NCI-H1694 (cell line): ENCODE measurements around the gene CHI3L1.

ENCODE experiments used
- DNase-seq: peaks from one replicate; lab custom pipeline; 2025; lab: John Stamatoyannopoulos, UW

The CHI3L1 gene

DNA sequence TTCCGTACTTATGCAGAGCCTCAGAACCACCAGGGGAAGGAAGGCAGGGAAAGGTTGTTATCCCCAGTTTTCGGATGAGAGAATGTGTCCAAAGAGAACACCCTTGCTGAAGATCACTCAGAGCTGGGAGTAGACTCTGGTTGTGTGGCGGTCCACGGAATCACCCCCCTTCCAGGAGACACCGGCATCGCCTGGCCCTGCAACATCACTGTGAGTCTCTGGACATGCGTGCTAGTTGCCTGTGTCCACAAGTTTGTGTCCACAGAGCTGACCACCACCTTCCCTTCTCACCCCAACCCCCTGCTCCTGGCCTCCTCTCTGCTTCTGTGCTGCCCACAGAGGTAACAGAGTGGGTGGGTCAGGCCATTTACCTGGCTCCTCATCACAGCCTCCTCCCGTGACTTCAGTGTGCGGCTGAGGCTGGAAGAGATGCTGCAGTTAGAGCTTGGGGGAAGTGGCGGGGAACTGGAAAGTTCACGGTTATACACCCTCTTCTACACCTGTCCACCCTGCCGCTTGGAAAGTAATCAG, 18.2 kb downstream of the CHI3L1 start:
- no peak for DNase-seq

DNA sequence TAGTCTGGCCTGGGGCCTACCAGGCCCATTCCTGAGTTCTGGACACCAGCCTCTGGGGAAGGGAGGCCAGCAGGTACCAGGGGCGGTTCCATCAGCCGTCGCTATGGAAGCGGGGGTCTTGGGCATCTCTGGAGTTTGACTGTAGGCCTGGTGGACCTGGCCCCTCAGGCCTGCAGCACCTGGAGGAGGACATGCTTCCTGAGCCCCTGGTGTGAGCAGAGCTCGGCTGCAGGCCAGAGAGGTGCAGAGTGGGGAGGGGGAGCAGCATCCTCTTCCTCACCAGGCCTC, 18.6 kb downstream of the CHI3L1 start:
- DNase-seq: no peak

DNA sequence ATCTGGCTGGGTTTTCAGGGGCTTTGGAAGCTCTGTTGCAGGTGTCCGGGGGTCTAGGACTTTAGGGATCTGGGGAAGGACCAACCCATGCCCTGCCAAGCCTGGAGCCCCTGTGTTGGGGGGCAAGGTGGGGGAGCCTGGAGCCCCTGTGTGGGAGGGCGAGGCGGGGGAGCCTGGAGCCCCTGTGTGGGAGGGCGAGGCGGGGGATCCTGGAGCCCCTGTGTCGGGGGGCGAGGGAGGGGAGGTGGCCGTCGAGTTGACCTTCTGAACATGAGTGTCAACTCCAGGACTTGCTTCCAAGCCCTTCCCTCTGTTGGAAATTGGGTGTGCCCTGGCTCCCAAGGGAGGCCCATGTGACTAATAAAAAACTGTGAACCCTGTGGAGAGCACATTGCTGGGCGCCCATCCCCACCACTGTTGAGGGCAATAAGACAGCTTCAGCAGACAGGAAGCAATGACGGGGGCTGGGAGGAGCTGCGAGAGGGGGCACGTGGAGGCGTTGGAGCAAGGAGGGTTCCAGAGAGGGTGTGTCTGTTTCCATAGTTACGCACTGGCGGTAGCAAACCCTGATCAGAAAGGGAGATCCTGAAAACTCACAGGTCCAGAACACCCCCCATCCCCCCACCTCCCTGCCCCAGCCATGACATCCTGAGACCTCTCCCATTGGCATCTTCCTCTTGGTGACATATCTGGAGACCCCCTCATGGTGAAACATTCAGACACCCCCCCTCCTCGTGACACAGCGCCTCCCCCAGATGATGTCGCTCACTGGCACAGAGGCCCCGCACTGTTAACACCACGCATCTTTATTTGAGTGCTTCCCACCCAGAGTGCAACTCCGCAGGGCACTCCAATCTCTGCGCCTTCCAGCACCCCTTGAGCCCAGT, 19.2 kb downstream of the CHI3L1 start:
- DNase-seq: no peak

DNA sequence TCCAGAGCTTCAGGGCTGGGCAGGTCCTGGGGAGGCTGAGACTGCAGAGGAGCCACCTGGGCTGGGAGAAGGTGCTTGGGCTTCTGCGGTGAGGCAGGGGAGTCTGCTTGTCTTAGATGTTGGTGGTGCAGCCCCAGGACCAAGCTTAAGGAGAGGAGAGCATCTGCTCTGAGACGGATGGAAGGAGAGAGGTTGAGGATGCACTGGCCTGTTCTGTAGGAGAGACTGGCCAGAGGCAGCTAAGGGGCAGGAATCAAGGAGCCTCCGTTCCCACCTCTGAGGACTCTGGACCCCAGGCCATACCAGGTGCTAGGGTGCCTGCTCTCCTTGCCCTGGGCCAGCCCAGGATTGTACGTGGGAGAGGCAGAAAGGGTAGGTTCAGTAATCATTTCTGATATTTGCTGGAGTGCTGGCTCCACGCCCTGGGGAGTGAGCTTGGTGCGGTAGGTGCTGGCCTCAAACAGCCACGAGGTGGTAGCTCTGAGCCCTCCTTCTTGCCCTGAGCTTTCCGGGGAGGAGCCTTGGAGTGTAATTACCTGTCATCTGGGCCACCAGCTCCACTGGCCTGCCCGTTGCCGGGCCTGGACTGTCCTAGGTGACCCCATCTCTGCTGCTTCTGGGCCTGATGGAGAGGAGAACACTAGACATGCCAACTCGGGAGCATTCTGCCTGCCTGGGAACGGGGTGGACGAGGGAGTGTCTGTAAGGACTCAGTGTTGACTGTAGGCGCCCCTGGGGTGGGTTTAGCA, 20.1 kb downstream of the CHI3L1 start:
- DNase-seq: no peak

DNA sequence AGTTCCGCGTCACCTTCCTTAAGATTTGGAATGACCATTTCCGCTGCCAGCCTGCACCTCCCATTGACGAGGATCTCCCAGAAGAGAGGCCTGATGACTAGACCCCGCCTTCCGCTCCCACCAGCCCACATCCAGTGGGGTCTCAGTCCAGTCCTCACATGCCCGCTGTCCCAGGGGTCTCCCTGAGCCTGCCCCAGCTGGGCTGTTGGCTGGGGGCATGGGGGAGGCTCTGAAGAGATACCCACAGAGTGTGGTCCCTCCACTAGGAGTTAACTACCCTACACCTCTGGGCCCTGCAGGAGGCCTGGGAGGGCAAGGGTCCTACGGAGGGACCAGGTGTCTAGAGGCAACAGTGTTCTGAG, 20.7 kb downstream of the CHI3L1 start:
- DNase-seq: no peak

DNA sequence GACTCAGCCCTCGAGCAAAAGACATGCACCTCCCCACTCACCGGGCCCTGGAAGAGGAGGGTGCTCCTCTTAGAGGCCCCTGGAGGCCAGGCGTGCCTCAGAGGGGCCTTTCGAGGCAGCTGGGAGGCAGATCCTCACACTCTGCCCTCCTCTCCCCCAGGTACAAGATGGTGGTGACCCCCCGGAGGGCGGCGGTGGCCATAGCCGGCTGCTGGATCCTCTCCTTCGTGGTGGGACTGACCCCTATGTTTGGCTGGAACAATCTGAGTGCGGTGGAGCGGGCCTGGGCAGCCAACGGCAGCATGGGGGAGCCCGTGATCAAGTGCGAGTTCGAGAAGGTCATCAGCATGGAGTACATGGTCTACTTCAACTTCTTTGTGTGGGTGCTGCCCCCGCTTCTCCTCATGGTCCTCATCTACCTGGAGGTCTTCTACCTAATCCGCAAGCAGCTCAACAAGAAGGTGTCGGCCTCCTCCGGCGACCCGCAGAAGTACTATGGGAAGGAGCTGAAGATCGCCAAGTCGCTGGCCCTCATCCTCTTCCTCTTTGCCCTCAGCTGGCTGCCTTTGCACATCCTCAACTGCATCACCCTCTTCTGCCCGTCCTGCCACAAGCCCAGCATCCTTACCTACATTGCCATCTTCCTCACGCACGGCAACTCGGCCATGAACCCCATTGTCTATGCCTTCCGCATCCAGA, 21.3 kb downstream of the CHI3L1 start:
- no peak for DNase-seq

DNA sequence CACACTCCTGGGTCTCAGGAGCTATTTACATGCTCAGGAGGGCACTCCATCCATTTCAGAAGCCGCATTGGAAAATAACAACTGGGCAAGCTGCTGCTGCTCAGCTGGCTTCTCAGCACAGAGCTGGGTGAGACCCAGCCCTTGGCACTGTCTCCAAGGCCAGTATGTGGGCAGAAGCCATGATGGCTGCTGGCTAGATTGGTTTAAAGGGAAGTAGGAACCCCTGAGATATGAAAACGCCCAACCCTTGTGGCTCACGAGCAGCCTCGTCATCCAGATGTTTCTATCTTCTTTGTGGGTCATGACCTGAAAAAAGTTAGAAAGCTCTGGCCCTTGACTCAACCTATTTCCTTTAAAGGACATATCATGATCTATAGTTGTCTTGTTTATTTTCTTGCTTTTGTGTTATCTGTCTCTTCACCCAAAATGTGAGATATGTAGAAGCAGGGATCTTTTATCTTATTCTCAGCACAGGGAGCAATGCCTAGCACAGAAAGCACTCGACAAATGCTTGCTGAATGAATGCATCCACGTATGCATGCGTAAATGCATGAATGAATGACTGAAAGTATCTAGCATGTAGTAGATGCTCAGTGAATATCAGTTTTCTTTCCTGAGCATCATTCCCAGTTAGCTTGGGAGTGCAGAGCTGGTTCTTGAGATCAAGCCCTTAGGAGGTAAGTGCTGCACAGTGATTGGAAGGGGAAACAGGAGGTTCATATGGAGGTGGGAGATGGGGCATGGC, 22.4 kb downstream of the CHI3L1 start:
- no peak for DNase-seq

DNA sequence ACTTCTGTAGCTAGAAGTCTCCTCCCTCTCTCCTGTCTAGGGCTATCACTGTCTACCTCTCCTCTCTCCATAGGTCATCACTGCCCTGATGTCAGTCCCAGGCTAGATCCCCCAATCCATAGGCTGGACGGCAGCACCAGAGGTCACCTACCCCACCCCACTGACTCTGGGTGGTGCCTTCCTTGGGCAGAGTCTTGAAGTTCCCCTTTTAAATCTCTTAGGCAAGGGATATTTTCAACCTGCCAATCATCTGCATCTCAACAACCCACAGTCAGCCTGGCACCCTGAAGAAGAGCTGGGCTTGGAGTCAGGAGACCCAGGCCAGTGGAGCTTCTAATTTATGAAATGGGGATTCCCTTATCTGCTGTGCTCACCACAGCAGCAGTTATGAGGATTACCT, 24.1 kb downstream of the CHI3L1 start:
- no peak for DNase-seq

DNA sequence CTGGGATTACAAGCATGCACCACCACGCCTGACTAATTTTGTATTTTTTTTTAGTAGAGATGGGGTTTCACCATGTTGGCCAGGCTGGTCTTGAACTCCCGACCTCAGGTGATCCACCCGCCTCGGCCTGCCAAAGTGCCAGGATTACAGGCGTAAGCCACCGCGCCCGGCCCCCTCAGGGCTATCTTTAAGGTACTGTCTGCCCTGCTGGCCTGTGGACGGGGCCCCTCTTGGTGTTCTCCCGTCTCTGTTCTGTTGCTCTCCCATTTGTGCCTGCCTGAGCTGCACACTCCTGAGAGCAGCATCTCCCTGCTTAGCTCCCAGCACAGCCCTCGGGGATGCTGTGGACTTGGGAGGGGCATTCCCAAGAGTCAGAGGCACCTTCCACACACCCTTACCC, 24.8 kb downstream of the CHI3L1 start:
- DNase-seq: no peak

DNA sequence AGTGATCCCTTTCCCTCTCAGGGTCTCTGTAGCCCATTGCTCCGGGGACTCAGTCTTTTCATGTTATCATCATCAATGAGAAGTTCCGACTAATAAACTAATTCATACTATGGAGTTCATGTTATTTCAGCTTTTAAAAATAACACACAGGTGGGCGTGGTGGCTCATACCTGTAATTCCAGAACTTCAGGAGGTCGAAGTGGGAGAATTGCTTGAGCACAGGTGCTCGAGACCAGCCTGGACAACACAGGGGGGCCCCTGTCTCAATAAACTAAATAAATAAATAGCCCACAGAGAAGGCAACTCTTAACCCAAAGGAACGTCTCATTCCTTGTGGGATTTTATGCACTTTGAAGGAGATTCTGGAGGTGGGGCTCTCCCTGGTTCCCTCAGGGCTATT, 25.3 kb downstream of the CHI3L1 start:
- DNase-seq: no peak

DNA sequence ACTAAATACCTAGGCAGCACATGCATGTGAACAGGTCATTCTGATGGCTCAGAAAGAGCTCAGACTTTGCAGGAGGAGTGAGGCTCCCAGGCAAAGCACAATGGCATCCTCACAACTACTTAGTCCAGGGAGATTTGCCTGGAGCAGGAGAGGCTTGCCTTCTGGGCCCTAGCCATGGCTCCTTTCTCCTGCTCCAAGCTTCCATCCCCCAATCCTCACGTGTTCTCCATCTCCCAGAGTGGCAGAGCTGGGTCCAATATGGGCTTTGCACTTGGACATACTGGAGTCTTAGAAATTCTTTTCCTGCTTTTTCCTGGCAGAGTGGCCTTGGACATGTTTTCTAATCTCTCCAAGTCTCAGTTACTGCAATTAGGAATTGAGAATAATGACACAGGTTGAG, 26.7 kb downstream of the CHI3L1 start:
- DNase-seq: no peak

DNA sequence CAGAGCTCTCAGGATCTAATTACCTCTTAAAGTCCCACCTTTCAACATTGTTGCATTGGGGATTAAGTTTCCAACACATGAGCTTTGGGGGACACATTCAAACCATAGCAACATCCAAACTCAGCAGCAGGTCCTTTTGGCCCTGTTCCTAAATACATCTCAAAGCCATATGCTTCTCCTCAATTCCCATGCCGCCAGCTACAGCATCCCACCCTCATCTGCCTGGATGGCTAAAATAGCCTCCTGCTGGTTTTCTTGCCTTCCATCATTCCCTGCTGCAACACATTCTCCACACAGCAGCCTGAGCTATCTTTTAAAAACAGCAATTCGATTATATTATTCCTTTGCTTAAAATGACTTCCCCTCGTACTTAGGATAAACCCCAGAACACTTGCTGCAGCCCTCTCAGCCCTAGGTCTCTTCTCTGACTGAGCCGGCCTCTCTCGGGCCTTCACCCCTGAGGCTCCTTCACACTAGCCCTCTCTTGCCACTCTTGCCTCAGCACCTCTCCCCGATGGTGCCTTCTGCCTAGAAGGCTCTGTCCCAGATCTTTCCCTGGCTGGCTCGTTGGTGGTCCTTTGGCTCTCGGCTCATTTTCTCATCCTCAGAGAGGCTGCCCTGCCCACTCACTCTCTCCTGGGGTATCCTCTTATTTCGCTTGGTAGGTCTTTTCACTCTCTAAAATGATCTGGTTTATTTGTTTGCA, 27.4 kb downstream of the CHI3L1 start:
- DNase-seq: peak; percentile 93

DNA sequence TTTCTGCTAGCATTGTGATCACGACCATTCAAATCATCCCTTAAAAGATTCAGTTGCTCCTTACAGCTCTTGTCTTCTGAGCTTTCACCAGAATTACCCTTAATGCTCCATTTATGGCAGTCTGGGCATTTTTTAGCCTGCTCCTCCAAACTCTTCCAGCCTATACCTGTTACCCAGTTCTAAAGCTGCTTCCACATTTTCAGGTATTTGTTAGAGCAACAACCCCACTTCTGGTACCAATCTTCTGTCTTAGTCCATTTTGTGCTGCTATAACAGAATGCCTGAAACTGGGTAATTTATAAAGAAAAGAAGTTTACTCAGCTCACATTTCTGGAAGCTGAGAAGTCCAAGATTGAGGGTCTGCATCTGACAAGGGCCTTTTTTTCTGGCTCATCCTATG, 28.1 kb downstream of the CHI3L1 start:
- DNase-seq: no peak

DNA sequence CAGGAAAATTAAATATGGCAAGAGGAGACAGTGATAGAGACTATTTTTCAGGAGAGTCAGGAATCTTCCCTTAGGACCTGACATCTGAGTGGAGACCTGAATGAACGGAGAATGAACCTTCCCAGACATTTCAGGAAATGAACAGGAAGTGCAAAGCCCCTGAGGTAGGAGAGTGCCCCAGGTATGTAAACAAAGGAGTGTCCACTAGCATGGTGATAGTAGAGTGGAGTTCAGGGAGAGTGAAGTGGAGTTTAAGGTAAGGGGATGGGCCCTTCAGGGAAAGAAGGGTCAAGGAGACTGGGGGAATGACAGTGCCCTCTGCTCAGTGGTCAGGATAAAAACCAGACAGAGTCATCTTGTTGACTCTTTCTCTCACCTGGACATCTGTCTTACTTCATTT, 30.2 kb downstream of the CHI3L1 start:
- no peak for DNase-seq

DNA sequence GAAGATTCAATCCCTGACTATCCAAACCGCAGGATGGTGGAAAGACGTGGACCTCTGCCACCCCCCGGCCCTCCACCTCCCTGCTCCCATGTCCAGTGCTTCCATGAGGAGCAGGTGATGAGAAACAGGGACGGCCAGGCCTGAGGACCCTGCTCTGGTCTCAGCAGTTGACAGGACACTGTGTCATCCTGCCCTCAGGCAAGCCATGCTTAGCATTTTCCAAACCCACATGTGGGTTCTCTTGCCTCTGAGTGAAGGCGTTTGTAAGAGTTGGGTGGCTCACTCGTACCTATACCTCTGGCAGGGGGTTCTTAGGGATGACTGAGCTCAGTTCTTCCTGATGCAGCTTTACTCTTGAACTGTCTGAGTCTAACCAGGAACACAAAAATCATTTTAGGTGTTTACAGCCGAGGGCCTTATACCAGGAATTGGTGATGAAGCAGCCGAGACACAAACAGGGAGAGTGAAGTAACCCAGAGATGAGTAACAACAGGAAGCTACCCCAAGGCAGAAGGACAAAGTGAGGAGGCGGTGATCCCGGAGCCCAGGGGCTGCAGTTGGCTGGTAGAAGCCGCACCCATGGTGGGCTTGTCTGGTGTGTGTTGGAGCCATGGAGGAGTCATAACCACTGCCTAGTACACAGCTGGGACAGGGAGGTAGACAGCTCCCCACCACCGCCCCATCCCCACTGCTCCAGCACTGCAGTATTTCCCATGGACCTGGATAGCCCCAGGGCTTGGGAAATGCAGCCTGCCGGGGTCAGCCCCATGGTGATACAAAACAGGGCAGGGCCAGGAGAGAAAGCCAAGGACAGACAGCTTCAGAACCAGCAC, 32.3 kb downstream of the CHI3L1 start:
- DNase-seq: no peak

DNA sequence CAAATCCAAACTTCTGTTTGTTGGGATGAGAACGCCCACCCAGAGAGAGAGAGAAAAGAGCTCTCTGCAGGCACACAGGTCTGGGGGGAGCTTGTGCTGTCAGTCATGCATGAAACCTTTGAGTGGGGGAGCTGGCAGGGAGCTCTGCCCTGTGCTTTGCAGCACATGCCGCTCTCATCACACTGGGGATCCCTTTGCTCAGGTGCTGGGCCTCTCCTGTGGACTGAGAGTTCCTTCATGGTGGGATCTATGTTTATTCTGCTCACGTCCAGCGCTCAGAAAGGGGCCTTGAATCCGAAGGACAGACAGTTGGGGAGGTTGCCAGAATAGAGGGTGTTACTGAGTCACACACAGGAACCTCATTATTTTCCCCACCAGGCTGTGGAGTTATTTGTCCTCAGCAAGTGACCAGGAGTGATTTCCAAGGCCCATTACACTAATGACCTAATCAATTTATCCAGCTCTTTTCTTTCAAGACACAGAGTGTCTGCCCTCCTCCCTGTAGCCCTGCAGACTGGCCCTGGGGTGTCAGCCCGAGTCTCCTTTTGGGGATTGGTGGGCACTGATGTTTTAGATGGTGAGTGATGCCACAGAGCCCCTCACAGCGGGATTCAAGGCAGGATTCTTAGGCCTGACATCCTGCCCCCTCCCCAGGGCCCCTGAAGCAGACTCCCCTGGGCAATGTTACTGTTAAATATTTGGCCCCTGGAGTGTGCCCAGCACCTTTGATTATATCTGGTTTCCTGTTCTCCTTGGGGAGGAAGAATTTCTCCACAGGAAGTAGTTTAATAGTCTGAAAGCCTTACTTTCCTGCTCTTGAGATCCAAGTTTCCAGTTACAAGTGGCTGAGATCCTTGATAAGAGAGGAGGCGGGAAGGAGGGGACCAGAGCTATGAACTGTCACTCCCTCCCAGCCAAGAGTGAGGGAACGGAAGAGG, 33.2 kb downstream of the CHI3L1 start:
- DNase-seq: no peak

DNA sequence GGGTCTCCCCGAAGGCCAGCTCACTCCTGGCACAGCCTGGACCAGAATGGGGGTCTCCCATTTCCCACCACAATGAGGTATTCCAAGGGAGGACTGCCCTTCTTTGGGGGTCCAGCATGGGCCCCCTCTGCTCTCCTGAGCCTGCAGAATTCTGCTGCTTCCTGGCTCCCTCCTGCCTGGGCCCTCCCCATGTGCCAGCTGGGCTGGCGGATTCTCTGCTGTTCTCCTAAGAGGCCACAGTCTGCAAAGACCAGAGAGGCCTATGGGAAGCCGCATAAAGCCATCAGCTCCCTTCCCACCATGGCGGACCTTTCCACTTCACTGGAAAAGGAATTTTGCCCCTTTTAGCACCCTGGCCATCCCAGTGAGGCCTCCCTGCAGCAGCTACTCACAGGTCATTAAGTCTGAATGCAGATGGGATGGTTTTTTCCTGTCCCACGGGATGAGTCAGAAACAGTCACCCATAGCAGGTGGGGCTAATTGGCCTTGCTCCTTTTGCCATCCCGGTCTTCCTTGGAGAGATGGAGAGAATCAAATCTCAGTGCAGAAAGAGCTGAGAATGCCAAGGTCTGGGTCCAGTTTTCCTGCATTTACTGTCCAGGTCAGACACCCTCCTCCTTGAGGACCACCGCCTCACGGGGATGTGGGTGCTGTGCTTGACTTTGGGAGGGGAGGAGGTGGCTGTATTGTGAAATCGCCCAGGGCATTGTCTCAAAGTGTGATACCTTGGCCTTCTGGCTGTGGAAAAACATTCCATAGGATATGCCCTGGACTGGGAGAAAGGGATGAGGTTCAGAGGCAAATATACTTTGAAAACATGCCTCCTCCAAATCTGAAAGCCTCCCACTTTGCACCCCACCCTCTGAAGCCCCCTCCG, 34.1 kb downstream of the CHI3L1 start:
- DNase-seq: peak; percentile 9

DNA sequence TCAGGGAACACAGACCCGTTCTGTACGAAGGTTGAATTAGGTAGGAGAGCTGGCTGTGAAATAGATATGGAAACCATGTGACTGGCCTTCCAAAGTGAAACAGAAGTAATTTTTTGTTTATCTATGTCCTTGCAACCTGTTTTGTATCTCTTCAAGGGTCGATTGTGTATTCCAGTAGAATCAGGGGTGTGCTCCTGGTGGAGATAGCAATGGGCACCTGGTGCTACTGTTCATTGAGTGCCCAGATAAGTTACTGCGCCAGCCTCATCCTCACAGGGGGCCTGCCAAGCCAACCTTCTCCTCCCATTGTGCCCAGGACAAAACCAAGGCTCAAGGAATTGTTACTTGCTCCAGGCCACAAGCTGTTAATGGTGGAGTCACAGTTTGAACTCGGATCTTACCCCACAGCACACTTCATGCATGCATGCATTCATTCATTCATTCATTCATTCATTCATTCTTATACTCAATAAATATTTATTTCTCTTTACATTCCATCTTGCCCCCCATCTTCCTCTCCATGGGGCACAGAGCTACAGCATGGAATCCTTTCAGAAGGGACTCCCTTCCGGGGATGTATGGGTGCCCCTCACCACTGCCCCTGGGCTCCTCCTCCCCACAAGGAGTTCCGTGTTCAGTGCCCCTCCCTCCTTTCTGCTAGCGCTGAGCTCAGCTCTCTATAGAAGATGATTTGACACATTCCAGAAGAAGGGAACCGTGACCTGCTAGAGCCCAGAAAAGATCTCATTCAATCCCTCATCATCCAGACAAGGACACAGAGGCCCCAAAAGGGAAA, 34.9 kb downstream of the CHI3L1 start:
- no peak for DNase-seq
